ENCODE results near the gene CD200.

Gene CD200

DNA sequence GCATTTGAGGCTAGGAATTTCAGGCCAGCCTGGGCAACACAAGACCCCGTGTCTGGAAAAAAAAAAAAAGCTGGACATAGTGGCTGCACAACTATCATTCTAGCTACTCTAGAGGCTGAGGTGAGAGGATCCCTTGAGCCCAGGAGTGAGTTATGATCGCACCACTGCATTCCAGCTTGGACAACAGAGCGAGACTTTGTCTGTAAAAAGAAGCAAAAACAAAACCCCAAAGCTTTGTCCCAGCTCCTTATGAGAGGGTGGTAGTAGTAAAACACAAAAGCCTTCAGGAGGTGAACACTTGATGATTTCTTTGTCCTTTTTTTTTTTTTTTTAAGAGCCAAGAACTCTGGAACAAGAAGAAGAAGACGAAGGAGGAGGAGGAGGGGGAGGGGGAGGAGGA lies 1.1 kb upstream of the CD200 start:
- no peak for DNase-seq (ENCODE audit: low read depth in 3 of 3)

DNA sequence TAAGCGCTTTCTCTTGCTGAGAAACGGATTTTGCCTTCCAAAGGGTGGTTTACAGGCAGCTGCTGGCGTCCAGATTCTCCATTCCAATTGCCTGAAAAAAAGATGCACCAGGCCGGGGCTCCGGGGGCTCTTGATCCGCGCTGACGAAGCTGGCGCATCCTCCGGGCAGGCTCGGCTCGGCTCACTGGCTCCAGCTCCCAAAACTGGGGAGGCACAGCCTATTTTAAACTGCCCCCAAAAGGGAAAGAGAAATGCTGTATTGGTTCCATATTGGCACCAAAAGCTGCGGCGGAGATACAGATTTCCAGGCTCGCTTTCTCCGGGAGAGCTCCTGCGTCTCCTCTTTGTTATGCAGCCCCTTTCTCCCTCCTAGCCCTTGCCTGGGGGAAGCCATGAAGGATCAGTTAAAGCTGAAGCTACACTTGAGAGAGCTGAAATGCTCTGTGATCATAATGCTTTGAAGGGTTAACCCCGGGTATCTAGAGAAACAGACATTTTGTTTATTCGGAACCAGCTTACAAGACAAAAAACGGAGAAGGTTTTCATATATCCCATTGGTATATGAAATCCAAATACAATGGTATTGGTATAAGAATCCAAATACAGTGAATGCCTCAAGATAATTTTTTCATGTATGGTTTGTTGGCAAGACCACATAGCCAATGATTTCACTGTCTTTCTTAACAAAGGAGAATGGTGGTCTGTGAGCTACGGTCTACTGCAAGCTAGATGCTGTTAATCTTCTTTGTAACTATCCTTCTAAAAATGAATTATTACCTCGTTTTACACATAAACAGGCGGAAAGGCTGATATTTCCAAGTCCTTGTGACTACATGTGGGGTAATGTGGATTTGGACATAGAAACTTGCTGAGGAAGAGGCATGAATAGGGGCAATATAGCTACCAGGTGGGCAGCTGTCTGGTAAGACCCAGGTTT lies 693 bp downstream of the CD200 start:
- DNase-seq (ENCODE audit: low read depth in 3 of 3), result no peak

DNA sequence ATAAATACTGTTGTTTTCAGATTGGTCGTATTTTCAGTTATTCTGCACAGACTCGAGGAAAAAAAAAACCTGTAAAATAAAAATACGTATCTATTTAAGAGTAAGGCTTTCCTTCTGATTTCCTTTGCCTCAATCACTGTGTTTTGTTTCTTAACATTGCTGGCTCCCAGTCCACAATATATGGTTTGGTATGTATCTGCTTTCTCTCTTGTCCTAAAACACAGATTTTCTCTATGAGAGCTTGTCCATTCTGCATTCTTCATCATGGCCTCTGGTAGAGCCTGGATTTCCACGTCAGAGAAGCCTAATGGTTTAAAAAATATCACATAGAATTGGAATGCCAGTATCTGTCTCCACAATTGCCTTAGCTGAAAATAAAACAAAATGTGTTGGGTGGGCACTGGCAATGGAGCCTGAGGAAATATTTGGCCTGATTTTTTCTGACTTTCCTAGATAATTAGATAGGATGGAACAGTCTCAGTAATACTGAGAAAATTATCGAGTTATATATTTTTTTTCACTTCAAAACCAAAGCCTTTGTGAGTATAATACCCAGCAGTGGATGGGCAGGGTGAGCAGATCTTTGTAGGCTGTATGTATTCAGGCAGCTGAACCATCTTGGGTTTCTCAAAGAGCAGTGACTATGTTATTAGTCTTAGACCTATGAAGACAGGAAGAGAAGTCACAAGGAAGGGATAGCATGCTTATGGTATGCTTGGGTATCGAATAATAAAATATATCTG lies 1.9 kb downstream of the CD200 start:
- DNase-seq (ENCODE audit: low read depth in 3 of 3), result no peak

DNA sequence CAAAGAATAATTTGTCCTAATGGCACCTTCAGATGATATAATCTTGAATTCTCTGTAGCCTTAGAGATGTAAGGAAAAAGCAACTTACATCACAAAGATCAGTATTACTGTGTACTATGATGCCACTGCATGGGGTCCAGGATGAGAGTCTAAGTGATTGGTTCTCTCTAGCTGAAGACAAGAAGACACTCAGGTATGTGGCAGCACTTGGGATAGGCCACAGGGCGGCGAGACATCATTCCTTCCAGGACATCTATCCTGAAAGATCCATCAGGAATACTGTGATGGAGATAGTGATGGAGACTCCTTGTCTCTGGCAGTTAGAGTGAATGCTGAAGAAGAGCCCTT lies 2.5 kb downstream of the CD200 start:
- DNase-seq (ENCODE audit: low read depth in 3 of 3), result no peak

DNA sequence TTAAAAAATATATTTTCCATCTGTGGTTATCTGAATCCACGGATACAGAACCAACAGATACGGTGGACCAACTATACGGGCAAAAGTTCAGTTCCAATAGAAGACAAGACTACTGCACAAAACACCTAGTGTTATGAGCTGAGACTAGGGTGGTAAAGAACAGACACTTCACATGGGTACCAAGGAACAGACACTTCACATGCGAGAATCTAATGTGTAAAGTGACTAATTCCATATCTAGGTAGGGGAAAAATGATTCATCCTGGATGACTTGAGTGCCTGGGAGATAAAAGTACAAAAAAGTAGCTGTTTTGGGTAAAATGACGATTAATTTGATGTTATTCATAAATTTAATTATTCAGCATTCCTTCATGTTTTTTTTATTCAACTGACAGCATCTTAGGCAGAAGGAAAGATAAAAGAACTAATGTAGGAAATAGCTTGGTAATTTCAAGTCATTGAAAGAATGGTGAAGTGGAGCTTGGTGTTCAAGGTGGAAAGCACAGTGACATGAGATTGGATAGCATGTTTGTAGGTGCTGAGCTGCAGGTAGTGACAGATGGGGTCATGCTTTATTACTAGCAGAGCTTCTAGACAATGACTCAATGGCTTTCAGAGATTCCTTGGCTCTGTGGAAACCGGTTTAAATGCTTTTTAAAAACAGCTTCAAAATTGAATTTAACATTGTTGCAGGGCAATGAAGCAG lies 5.2 kb downstream of the CD200 start:
- no peak for DNase-seq (ENCODE audit: low read depth in 3 of 3)

DNA sequence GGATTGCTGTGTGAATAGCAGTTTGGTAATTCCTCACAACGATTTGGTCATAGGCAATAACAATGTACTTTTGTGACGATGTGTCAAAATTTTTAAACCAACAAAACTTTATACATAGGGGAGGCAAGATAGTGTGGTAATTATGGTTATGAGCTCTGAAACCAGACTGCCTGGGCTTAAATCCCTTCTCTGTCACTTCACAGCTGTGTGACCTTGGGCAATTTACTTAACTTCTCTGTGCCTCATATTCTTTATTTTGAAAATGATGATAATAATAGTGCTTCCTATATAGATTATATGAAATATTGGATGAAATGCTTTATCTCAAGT lies 5.7 kb downstream of the CD200 start:
- no peak for DNase-seq (ENCODE audit: low read depth in 3 of 3)

DNA sequence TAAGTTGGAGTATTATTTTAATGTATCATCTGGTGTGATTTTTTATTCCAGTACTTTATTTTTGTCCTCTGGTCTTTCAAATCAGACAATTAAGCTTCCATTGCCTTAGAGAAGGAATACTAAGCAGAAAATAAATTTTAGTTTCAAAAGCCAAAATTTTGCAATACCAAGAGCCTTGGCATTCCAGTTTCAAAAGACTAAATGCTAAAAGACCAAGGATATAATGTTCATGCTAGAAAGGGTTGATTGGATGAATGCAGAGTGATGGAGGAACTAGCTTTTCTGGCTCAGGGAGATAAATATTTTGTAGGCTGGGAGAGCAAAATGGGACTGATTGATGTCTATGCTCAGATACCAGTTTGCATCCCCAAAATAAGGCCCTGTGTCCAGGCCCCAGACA lies 6.2 kb downstream of the CD200 start:
- no peak for DNase-seq (ENCODE audit: low read depth in 3 of 3)

DNA sequence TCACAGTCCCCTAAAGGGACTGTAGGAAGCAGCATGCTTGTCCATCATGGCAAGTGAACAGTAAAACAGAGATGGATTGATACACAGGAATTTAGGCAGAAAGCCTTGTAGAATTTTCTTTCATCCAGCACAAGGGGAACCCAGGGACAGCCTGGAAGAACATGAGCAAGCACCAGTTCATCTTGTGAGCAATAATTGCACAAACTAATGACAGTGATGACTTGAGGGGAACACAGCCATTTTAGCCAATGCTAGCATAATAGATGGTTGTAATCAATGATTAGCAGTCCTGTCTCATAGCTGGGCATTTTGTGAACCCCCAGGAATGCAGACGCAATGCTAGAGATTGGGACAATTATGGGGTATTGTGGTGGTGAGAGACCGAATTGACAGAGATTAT lies 6.7 kb downstream of the CD200 start:
- DNase-seq (ENCODE audit: low read depth in 3 of 3), result no peak

DNA sequence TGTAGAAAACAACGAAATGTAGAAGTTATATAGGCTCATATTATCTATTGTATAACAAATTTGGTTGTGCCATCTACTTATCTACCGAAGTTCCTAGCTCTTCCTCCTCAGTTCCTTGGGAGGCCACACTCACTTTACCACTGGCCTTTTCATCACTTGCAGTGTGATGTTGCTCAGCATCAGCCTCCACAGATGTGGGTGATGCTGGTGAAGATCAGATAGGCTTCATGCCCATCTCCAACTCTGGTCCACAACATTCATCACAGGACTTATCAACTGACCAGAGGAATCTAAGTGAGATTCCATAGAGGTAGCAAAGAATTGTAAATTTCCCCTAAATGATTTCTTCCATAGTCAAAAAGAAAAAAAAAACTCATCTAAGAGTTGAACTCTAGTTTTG lies 8.4 kb downstream of the CD200 start:
- DNase-seq (ENCODE audit: low read depth in 3 of 3), result no peak

DNA sequence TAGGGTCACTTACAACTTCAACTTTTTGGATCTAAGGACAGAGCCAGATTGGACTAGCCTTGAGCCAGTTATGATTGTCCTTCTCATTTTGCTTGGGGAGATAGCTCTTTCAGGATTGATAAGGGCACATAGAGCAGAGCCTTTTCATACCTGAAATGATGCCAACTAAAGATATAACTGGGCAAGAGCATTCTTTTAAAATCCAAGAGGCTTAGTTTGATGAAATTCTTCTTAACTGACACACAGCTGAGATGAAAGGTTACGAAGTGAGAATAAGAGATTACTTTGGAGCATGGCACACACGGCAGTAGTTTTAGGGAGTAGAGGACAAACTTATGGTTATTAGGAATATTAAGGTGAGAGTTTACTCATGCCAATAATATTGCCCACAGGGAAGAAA lies 12.7 kb downstream of the CD200 start:
- DNase-seq (ENCODE audit: low read depth in 3 of 3), result no peak

DNA sequence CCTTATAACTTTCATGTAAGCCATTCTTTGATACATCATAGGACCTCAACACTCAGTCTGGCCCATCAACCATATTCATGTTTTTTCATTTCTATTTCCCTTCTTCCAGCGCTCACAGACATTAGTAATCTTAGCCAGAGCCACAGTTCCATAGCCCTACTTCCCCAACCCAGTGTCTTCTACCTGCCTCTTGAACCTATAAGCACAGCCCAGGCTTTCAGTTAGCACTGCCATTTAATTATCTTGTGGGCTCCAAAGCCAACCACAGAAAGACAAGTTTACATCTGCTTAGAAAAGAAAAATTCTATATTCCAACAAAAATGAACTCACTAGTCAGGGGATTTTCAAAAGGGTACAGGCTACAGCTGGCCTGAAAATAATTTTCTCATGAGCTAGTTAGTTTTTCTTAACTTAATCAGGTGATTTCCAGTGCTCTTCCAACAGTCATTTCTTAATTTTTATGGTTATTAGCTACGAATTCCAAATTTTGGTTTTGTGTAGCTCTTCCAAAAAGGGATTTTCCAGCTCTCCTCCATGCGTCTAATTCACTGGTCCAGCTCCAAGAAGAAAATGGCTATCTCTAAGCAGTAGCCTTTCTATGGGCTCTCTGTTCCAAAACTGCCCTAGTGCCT lies 13.7 kb downstream of the CD200 start:
- no peak for DNase-seq (ENCODE audit: low read depth in 3 of 3)

DNA sequence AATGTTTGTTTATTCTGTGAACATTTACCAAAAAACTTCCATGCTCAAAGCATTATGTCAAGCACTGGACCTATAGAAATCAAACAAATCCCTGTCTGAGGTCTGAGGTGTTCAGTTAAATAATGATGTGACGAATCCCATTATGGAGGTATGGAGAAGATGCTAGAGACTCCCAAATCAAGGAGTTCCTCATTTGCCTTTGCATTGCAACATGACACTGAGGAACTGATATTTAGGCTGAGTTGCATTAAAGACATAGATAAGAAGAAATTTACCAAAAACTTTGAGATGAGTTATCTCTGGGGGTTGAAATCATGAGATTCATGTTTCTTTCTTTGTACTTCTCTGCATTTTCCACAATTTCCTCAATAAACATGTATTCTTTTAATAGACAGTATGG lies 16.0 kb downstream of the CD200 start:
- no peak for DNase-seq (ENCODE audit: low read depth in 3 of 3)

DNA sequence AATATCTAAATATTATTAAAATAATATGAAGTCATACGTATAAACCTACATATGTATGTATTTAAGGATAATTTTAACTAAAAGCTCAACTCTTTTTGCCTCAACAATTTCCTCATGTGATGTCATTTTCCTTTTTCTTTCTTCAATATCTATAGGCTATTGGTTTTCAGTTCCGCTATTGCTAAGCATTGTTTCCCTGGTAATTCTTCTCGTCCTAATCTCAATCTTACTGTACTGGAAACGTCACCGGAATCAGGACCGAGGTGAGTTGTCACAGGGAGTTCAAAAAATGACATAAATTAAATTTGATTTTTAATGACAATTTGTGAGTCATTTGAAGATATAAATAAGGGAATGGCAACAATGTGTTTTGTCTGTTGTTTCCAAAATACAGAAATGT lies 16.6 kb downstream of the CD200 start:
- no peak for DNase-seq (ENCODE audit: low read depth in 3 of 3)

DNA sequence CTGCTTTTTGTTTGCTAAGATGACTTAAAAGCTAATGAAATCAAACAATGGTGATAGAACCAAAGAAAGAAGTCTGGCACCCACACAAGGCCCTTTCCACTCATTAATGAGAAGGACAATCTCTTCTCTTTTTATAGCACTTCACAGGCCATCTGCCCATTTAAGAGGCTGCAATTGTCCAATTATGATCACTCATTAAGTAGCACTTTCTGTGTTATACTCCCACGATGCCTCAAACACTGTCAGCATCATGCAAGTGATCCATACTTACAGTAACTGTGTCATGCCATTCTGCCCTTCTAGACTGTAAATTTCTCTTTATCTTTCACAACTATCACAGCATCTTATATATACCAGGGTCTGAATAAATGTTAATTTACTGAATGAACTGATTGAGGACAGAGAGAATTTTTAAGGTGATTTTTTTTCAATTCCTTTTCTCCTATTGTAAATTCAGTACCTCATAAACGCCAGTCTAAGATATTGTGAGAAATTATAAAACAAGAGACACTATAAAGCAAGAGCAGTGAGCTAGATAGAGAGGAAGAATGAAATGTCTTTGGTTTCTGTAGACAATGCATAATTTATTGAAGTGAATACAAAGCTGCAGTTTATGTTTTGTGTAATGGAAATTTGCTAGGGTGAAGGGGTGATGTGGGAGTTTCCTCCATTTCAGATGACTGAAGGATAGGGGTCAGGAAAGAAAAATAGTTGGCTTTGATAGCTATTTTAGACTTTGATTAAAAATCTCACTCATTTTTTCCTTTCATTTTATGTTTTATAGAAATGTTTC lies 17.3 kb downstream of the CD200 start:
- DNase-seq (ENCODE audit: low read depth in 3 of 3), result no peak

DNA sequence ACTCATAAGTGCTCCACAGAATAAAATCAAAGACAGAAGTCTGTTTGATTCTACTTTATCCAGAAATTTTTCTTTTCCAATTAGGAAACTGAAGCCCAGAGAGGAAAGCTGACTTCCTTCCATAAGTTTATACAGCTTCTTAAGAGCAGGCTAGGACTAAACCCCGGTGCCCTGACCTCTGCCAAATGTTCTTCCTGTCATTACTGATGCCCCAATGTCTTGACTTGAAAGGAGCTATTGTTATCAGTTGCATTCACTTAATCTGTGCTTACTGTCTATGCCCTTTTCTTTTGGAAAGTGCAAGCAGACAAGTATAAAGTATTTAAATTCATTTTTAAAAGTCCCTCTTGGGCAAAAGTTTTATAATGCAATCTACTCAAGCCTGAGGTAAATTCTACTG lies 18.1 kb downstream of the CD200 start:
- DNase-seq (ENCODE audit: low read depth in 3 of 3), result no peak

DNA sequence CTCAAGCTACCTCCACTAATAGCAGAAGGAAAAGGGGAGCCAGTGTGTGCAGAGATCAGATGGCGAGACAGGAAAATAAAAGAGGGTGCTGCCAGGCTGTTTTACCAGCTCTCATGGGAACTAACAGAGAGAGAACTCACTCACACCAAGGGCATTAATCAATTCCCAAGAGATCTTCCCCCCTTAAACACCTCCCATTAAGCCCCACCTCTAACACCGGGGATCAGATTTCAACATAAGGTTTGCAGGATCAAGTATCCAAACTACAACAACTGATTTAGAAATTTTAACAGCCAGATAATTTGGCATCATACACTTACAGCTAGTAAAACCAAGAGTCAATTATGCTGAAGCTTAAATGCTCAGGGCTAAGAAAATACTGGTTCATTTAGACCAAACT lies 18.9 kb downstream of the CD200 start:
- DNase-seq (ENCODE audit: low read depth in 3 of 3), result no peak

DNA sequence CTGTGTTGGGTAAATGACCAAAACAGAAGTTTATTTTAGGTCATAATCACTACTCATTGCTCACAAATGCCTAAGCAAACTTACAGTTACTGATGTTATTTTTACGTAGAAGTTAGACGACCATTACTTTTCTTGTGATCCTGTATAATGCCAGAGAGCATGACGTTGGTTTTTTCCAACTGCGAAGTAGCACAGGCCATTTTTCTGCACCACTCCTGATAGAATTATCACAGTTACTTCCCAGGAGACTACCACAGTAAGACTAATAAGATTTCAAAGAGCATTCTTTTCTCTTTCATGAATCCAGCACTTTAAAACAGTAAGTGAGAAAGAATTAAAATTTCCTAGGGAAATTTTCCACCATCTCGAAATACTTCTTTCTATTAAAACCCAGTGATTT lies 19.8 kb downstream of the CD200 start:
- DNase-seq (ENCODE audit: low read depth in 3 of 3), result no peak

DNA sequence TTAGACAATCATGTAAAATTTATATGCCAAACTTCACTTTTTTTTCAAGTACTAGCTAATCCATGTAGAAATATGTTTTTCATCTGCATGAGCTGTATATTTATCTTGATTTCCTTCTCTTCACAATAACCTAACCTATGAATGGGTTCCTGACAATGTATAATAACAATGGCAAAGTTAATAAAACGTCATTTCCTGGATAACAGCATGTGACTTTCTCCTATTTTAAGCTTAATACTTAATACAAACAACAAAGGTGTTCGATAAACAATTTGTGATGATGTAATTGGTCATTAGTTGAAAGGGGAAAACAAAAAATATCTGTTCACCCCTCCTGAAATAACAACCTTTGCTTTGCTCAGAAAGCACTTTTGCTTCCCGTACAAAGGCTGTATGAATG lies 20.4 kb downstream of the CD200 start:
- no peak for DNase-seq (ENCODE audit: low read depth in 3 of 3)

DNA sequence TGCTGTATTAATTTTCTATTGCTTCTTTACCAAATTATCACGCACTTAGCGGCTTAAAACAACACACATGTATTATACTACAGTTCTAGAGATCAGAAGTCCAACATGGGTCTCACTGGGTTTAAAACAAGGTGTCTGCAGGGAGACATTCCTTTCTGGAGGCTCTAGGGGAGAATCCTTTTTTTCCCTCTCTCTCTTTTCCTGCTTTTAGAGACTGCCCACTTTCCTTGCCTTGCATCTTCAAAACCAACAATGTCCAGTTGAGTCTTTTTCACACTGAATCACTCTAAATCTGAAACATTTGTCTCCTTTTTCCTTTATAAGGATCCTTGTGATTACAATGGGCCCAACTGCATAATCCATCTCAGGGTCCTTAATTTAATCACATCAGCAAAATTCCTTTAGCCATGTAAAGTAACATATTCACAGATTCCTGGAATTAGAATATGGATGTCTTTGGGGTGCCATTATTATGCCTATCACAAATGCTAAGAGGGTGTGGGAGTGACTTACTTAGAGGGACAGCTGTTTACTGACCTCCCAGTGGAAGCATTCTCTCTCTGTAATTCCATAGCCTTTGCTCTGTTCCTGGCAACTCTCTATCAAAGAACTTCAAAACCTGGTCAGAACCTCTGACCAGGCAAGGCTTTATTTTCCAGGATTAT lies 21.8 kb downstream of the CD200 start:
- no peak for DNase-seq (ENCODE audit: low read depth in 3 of 3)

DNA sequence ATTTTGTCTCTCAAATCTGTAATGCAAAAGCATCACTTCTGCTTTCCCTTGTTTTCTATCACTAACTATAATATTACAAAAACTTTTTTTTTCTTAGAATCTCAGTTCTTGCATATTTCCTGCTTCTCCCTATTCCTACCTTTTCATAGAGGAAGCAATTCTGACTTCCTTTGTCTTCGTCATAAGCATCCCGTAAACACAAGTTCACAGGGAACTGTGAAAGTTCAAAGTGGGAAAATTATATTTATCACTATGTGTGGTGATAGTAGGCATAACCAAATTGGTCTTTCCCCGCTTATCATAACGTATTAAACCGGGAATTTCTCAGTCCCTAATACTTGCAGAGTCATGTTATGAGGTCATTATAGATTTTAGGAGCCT lies 22.3 kb downstream of the CD200 start:
- no peak for DNase-seq (ENCODE audit: low read depth in 3 of 3)
